Liver (tissue), 9 donors: ENCODE measurements around the gene PLCB1. TPM values are rescaled to one million over a fixed set of nuclear protein-coding genes. Genes with fewer than 3 reads are reported as not detected.

ENCODE experiments used
- DNase-seq: peaks from one replicate; pipeline ENCODE4 v3.0.0-alpha.2; 2017; ENCODE audit warnings: low spot score
- H3K27ac ChIP-seq, 2 donors: one replicate each; pipeline ENCODE4 v1.7.0; 2013; ENCODE audit warnings: inconsistent platforms in 2 of 2, low read length in 2 of 2, control low read depth in 1 of 2, low read depth in 1 of 2, mild to moderate bottlenecking in 1 of 2
- H3K27me3 ChIP-seq, 4 donors: one replicate each; pipeline versions ENCODE4 v1.6.1 to v1.7.0; 2013; ENCODE audit warnings: low read length in 3 of 4, inconsistent platforms in 1 of 4, mild to moderate bottlenecking in 1 of 4, moderate library complexity in 1 of 4; ENCODE audit not compliant: control insufficient read depth in 4 of 4, insufficient read depth in 4 of 4
- H3K36me3 ChIP-seq, 4 donors: one replicate each; pipeline versions ENCODE4 v1.6.1 to v1.7.0; 2013; ENCODE audit warnings: low read length in 3 of 4, mild to moderate bottlenecking in 3 of 4, low read depth in 1 of 4, moderate library complexity in 1 of 4; ENCODE audit not compliant: control insufficient read depth in 4 of 4, insufficient read depth in 3 of 4
- H3K4me1 ChIP-seq, 4 donors: one replicate each; pipeline versions ENCODE4 v1.6.1 to v1.7.0; 2013; ENCODE audit warnings: low read length in 3 of 4, mild to moderate bottlenecking in 3 of 4, moderate library complexity in 1 of 4; ENCODE audit not compliant: control insufficient read depth in 4 of 4, insufficient read depth in 4 of 4
- H3K4me3 ChIP-seq, 3 donors: one replicate each; pipeline versions ENCODE4 v1.6.1 to v1.7.0; 2013; ENCODE audit warnings: low read length in 3 of 3, control low read depth in 1 of 3, low read depth in 1 of 3, mild to moderate bottlenecking in 1 of 3
- H3K9ac ChIP-seq, 2 donors: one replicate each; pipeline ENCODE4 v1.7.0; 2013; ENCODE audit warnings: low read length in 2 of 2, mild to moderate bottlenecking in 2 of 2, moderate library complexity in 2 of 2, control low read depth in 1 of 2, low read depth in 1 of 2
- H3K9me3 ChIP-seq, 4 donors: one replicate each; pipeline versions ENCODE4 v1.6.1 to v1.7.0; 2013; ENCODE audit warnings: low read length in 3 of 4; ENCODE audit not compliant: control insufficient read depth in 4 of 4
- CTCF ChIP-seq: fragments of 150-350 bp; IDR thresholded peaks from 2 replicates; pipeline ENCODE4 v1.5.1; 2017; ENCODE audit warnings: improper control_type of control experiment, low read depth, low read length; ENCODE audit not compliant: missing input control
- EGR1 ChIP-seq, 2 donors: IDR thresholded peaks; 2 replicates each; pipeline ENCODE4 v1.6.1; 2016 to 2018; ENCODE audit warnings: antibody characterized with exemption in 2 of 2, low read depth in 2 of 2
- FOXA1 ChIP-seq: IDR thresholded peaks from 2 replicates; pipeline ENCODE4 v1.6.1; 2016; ENCODE audit warnings: antibody characterized with exemption
- FOXA2 ChIP-seq: IDR thresholded peaks from 2 replicates; pipeline ENCODE4 v1.6.1; 2016; ENCODE audit warnings: antibody characterized with exemption
- GABPA ChIP-seq, 2 donors: IDR thresholded peaks in 1 of 2; conservative IDR thresholded peaks in 1 of 2; 2 replicates each; pipeline ENCODE4 v1.6.1; 2016; ENCODE audit warnings: antibody characterized with exemption in 2 of 2, mild to moderate bottlenecking in 1 of 2, moderate library complexity in 1 of 2
- HNF4A ChIP-seq, 2 donors: conservative IDR thresholded peaks; 2 replicates each; pipeline ENCODE4 v1.6.1; 2016; ENCODE audit warnings: antibody characterized with exemption in 2 of 2, mild to moderate bottlenecking in 2 of 2
- HNF4G ChIP-seq: IDR thresholded peaks from 2 replicates; pipeline ENCODE4 v1.6.1; 2016; ENCODE audit warnings: antibody characterized with exemption
- JUND ChIP-seq, 2 donors: IDR thresholded peaks; 2 replicates each; pipeline ENCODE4 v1.6.1; 2016; ENCODE audit warnings: antibody characterized with exemption in 2 of 2
- RAD21 ChIP-seq, 2 donors: IDR thresholded peaks; 2 replicates each; pipeline ENCODE4 v1.6.1; 2016; ENCODE audit warnings: antibody characterized with exemption in 2 of 2, mild to moderate bottlenecking in 2 of 2
- REST ChIP-seq: IDR thresholded peaks from 2 replicates; pipeline ENCODE4 v1.6.1; 2016; ENCODE audit warnings: antibody characterized with exemption, mild to moderate bottlenecking
- RXRA ChIP-seq, 2 donors: IDR thresholded peaks; 2 replicates each; pipeline ENCODE4 v1.6.1; 2017 to 2018; ENCODE audit warnings: antibody characterized with exemption in 2 of 2, mild to moderate bottlenecking in 1 of 2
- TAF1 ChIP-seq: conservative IDR thresholded peaks from 2 replicates; pipeline ENCODE4 v1.6.1; 2016; ENCODE audit warnings: antibody characterized with exemption, mild to moderate bottlenecking
- YY1 ChIP-seq: IDR thresholded peaks from 2 replicates; pipeline ENCODE4 v1.6.1; 2016; ENCODE audit warnings: antibody characterized with exemption, mild to moderate bottlenecking
- WGBS: extraction: QIAGEN DNeasy Blood & Tissue Kit; methylation state at CpG from one replicate; pipeline ENCODE4 v1.1.7; 2013; 5-methylcytosine and 5-hydroxymethylcytosine counted together
- polyA plus RNA-seq, 2 donors: library from polyadenylated mRNA; stranded (reverse) in 1 of 2; unstranded in 1 of 2; fragments of 200-250 nt in 1 of 2; fragments of >200 nt in 1 of 2; fragmentation: Nextera tagmentation in 1 of 2; extraction: Ambion mirVana in 1 of 2; gene quantifications; one replicate each; pipeline versions ENCODE4 v1.2.1 to v1.2.3, GENCODE V29; 2013 to 2015
- total RNA-seq, 2 donors: library from RNA; depleted of rRNA; stranded (reverse); fragments of >200 nt; gene quantifications; one replicate each; pipeline ENCODE4 v1.2.3, GENCODE V29; 2014
- TF ChIP-seq, protein P1 (sequence below): IDR thresholded peaks from 2 replicates; pipeline ENCODE4 v1.6.1; 2016; ENCODE audit warnings: antibody characterized with exemption
- donor health status: healthy.
- donor health status: healthy.
- donor health status: healthy.
- donor health status: healthy.
- donor health status: healthy.

The PLCB1 gene
- total and polyA plus RNA-seq, 4 donors: 3.7 to 13.5 (median 5.9) TPM

- no peak for DNase-seq
- H3K4me1 ChIP-seq: peaks cover 0 to 5% (median 2%) of the 10 kb centered on the region in 4 donors
- H3K4me3 ChIP-seq: no peak overlapping the region
- WGBS: 70% methylated on average over 2 of the region's 2 CpGs
- H3K36me3 ChIP-seq: no peaks in the 10 kb centered on the region
- TF ChIP-seq GABPA (IDR thresholded peaks at IDR 0.05 in 1 of 2, conservative IDR thresholded peaks at IDR 0.05 in 1 of 2) (no peak), EGR1 (IDR thresholded peaks at IDR 0.05; ENCODE audit: low read depth in 2 of 2) (no peak), REST (no peak), HNF4G (no peak), FOXA2 (no peak), FOXA1 (no peak), RAD21 (IDR thresholded peaks at IDR 0.05) (no peak), TAF1 (no peak), JUND (IDR thresholded peaks at IDR 0.05) (no peak)
- no peaks in the 10 kb centered on the region for H3K27me3 ChIP-seq
- H3K9me3 ChIP-seq: peaks cover 0 to 3% (median 0%) of the 10 kb centered on the region in 4 donors
- no peak overlapping the region for H3K27ac ChIP-seq
- no peak overlapping the region for H3K9ac ChIP-seq
Measured at GRCh38 chr20:8226106-8226505, 94.0 kb downstream of the PLCB1 start.

- Histone ChIP-seq H3K4me3 (no peak overlapping the region), H3K27ac (no peak overlapping the region), H3K4me1 (peaks cover 0 to 5% (median 2%) of the 10 kb centered on the region in 4 donors), H3K27me3 (no peaks in the 10 kb centered on the region), H3K9me3 (no peaks in the 10 kb centered on the region), H3K9ac (no peak overlapping the region), H3K36me3 (no peaks in the 10 kb centered on the region)
- 90% methylated on average over 3 of the region's 3 CpGs for WGBS
- TF ChIP-seq FOXA2 (no peak), HNF4A (conservative IDR thresholded peaks at IDR 0.05) (no peak), YY1 (no peak), RXRA (IDR thresholded peaks at IDR 0.05) (no peak), CTCF (no peak)
- TF ChIP-seq, protein P1, sequence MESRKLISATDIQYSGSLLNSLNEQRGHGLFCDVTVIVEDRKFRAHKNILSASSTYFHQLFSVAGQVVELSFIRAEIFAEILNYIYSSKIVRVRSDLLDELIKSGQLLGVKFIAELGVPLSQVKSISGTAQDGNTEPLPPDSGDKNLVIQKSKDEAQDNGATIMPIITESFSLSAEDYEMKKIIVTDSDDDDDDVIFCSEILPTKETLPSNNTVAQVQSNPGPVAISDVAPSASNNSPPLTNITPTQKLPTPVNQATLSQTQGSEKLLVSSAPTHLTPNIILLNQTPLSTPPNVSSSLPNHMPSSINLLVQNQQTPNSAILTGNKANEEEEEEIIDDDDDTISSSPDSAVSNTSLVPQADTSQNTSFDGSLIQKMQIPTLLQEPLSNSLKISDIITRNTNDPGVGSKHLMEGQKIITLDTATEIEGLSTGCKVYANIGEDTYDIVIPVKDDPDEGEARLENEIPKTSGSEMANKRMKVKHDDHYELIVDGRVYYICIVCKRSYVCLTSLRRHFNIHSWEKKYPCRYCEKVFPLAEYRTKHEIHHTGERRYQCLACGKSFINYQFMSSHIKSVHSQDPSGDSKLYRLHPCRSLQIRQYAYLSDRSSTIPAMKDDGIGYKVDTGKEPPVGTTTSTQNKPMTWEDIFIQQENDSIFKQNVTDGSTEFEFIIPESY: no peak
- no peak for DNase-seq
Measured at GRCh38 chr20:8227293-8227692, 95.2 kb downstream of the PLCB1 start.
